OCI-LY3 (cell line): ENCODE results near the gene PCP4.

Experiments used
- EZH2phosphoT487 ChIP-seq: fragments of 200-600 bp; shearing (Covaris generic); IDR thresholded peaks from 2 replicates; pipeline ENCODE4 v1.6.1; 2018; ENCODE audit warnings: antibody characterized with exemption, mixed run types, low read depth
- TF ChIP-seq, protein P1 (sequence below): fragments of 200-600, 300-600 bp; sonication (generic); IDR thresholded peaks from 2 replicates; pipeline ENCODE4 v1.5.1; 2014; ENCODE audit warnings: antibody characterized with exemption, low read length, low read depth

DNA sequence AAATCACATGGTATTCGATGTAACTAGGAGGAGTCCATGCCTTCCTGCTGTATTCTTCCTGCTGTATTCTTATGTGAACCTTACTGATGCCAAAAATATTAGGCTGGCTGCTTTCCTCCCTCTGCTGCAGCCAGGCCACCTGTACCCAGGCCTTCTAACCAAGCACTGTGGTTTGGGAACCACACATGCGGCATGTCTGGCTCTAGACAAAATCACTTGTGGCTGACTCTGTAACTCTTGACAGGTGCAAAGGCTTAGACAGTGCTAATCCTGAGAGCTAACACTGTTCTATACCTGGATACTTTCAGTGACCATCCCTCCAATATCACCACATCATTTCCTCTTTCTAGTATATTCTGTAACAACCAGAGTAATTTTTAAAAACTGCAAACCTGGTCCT, 67.7 kb downstream of the PCP4 start:
- TF ChIP-seq, protein P1, sequence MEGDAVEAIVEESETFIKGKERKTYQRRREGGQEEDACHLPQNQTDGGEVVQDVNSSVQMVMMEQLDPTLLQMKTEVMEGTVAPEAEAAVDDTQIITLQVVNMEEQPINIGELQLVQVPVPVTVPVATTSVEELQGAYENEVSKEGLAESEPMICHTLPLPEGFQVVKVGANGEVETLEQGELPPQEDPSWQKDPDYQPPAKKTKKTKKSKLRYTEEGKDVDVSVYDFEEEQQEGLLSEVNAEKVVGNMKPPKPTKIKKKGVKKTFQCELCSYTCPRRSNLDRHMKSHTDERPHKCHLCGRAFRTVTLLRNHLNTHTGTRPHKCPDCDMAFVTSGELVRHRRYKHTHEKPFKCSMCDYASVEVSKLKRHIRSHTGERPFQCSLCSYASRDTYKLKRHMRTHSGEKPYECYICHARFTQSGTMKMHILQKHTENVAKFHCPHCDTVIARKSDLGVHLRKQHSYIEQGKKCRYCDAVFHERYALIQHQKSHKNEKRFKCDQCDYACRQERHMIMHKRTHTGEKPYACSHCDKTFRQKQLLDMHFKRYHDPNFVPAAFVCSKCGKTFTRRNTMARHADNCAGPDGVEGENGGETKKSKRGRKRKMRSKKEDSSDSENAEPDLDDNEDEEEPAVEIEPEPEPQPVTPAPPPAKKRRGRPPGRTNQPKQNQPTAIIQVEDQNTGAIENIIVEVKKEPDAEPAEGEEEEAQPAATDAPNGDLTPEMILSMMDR: no peak
- TF ChIP-seq EZH2phosphoT487: no peak
